Gastrocnemius medialis (tissue), 4 donors: ENCODE results near the gene ZMAT3.

ENCODE experiments used
- POLR2A ChIP-seq, 2 donors: fragments of 450-650 bp; IDR thresholded peaks; one replicate each; pipeline ENCODE4 v1.6.1; 2017; ENCODE audit warnings: antibody characterized with exemption in 2 of 2, mild to moderate bottlenecking in 2 of 2, moderate library complexity in 2 of 2
- TF ChIP-seq, protein P1 (sequence below), 5 experiments: fragments of 450-650 bp in 3 of 5; fragments of 200-600 bp in 2 of 5; sonication (generic) in 2 of 5; IDR thresholded peaks in 4 of 5; conservative IDR thresholded peaks in 1 of 5; 1 replicate in 4 of 5; 2 replicates in 1 of 5; pipeline ENCODE4 v1.5.1; 2016 to 2019; ENCODE audit warnings: antibody characterized with exemption in 5 of 5, mild to moderate bottlenecking in 3 of 5, moderate library complexity in 3 of 5

DNA sequence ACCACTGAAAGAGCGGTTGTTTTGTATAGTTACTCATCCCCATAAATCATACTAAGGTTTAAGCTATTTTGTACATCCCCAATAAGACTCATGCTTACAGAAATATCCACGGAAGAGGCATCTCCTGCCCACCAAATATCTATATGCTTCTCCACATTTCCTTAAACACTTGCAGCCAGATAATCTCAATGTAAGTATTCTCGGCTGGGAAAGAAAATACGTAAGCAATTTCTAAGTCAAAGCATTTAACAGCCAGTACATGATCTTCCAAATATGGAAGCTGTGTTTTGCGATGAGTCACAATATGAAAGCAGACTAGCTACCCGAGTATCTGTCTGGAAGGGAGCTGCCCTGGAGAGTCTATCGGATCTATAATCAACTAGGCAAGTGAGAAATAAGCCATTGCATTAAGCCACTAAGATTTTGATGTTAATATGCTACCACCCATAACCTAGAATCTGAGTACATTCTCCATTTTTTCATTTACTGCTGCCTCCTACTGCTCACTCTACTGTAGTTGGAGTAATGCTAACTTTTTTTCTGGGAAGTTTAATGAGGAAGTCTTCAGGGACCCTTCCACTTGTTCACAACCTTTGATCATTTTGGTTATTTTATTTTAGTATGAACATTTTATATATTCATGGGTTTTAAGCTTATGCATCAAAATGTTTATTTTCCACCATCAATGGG, 26.9 kb upstream of the ZMAT3 start:
- TF ChIP-seq, protein P1, sequence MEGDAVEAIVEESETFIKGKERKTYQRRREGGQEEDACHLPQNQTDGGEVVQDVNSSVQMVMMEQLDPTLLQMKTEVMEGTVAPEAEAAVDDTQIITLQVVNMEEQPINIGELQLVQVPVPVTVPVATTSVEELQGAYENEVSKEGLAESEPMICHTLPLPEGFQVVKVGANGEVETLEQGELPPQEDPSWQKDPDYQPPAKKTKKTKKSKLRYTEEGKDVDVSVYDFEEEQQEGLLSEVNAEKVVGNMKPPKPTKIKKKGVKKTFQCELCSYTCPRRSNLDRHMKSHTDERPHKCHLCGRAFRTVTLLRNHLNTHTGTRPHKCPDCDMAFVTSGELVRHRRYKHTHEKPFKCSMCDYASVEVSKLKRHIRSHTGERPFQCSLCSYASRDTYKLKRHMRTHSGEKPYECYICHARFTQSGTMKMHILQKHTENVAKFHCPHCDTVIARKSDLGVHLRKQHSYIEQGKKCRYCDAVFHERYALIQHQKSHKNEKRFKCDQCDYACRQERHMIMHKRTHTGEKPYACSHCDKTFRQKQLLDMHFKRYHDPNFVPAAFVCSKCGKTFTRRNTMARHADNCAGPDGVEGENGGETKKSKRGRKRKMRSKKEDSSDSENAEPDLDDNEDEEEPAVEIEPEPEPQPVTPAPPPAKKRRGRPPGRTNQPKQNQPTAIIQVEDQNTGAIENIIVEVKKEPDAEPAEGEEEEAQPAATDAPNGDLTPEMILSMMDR (IDR thresholded peaks at IDR 0.05 in 4 of 5, conservative IDR thresholded peaks at IDR 0.05 in 1 of 5) = no peak
- TF ChIP-seq POLR2A (IDR thresholded peaks at IDR 0.05) = no peak
